B cell (primary cell): ENCODE data around the gene DRC7. TPM values are rescaled to one million over a fixed set of nuclear protein-coding genes. Genes with fewer than 3 reads are reported as not detected.

ENCODE experiments used
- ATAC-seq: fragments of 200-7000 bp; cut with Tn5 transposase; one replicate; pipeline ENCODE4 v1.10.0; 2021; ENCODE audit warnings: low read depth, mild to moderate bottlenecking, moderate number of reproducible peaks, moderate library complexity
- CTCF ChIA-PET: fragments of 350-600 bp; sonication (Branson Sonifier 250); formaldehyde crosslinking; loops from one replicate; lab custom pipeline; 2021; ENCODE audit warnings: antibody characterized with exemption, inconsistent platforms; lab: Charles Lee
- POLR2A ChIA-PET: fragments of 350-600 bp; sonication (Branson Sonifier 250); formaldehyde crosslinking; loops from one replicate; lab custom pipeline; 2021; ENCODE audit warnings: antibody characterized with exemption; lab: Charles Lee
- DNase-seq: peaks from one replicate; pipeline ENCODE4 v3.0.0; 2013
- H2AFZ ChIP-seq: 2 replicates; pipeline ENCODE4 v1.6.1; 2012; ENCODE audit warnings: mild to moderate bottlenecking, low read depth, low read length; ENCODE audit not compliant: insufficient read depth, poor library complexity, severe bottlenecking
- H3K27ac ChIP-seq, 2 donors: 1 replicate in 1 of 2; 2 replicates in 1 of 2; pipeline ENCODE4 v1.5.1; 2012 to 2013; ENCODE audit warnings: low read length in 2 of 2, mild to moderate bottlenecking in 2 of 2, moderate library complexity in 1 of 2
- H3K27me3 ChIP-seq, 4 experiments: fragments of 200-600 bp in 1 of 4; sonication (generic) in 1 of 4; replicated peaks in 1 of 4; 1 replicate in 2 of 4; 2 replicates in 2 of 4; pipeline versions ENCODE4 v1.6.1 to v1.7.0; 2013 to 2016; ENCODE audit warnings: low read length in 3 of 4, mild to moderate bottlenecking in 2 of 4, mixed read lengths in 1 of 4, moderate library complexity in 1 of 4; ENCODE audit not compliant: insufficient read depth in 4 of 4, control insufficient read depth in 3 of 4; ENCODE audit errors: control extremely low read depth in 1 of 4
- H3K36me3 ChIP-seq, 2 experiments: replicated peaks in 1 of 2; 1 replicate in 1 of 2; 2 replicates in 1 of 2; pipeline versions ENCODE4 v1.6.1 to v1.7.1; 2013; ENCODE audit warnings: low read length in 1 of 2; ENCODE audit not compliant: insufficient read depth in 2 of 2, control insufficient read depth in 1 of 2; ENCODE audit errors: control extremely low read depth in 1 of 2, extremely low read depth in 1 of 2
- H3K4me1 ChIP-seq, 2 donors: fragments of 200-600 bp in 1 of 2; sonication (generic) in 1 of 2; 1 replicate in 1 of 2; 2 replicates in 1 of 2; pipeline versions ENCODE4 v1.5.1 to v1.6.1; 2013 to 2017; ENCODE audit warnings: low read length in 2 of 2; ENCODE audit not compliant: control insufficient read depth in 2 of 2, insufficient read depth in 2 of 2
- H3K4me2 ChIP-seq: replicated peaks from 2 replicates; pipeline ENCODE3; 2012; ENCODE audit warnings: mild to moderate bottlenecking, low read depth, low read length; ENCODE audit not compliant: poor library complexity, severe bottlenecking
- H3K4me3 ChIP-seq, 5 experiments: fragments of 200-600 bp in 1 of 5; sonication (generic) in 1 of 5; 1 replicate in 3 of 5; 2 replicates in 2 of 5; pipeline versions ENCODE4 v1.5.1 to v1.7.0; 2011 to 2016; ENCODE audit warnings: low read length in 4 of 5, mild to moderate bottlenecking in 4 of 5, low read depth in 2 of 5, control low read depth in 1 of 5, moderate library complexity in 1 of 5; ENCODE audit not compliant: insufficient read depth in 1 of 5; ENCODE audit errors: control extremely low read depth in 1 of 5, extremely low read depth in 1 of 5
- H3K79me2 ChIP-seq: fragments of 200-600 bp; sonication (generic); one replicate; pipeline ENCODE4 v1.6.0; 2016; ENCODE audit warnings: low read length; ENCODE audit not compliant: control insufficient read depth, insufficient read depth
- H3K9ac ChIP-seq: fragments of 200-600 bp; sonication (generic); 2 replicates; pipeline ENCODE4 v1.6.1; 2017; ENCODE audit warnings: mild to moderate bottlenecking, low read length, moderate library complexity
- H3K9me3 ChIP-seq, 3 donors: one replicate each; pipeline versions ENCODE4 v1.6.1 to v1.7.1; 2013; ENCODE audit warnings: low read length in 2 of 3; ENCODE audit not compliant: control insufficient read depth in 2 of 3, insufficient read depth in 1 of 3; ENCODE audit errors: control extremely low read depth in 1 of 3
- H4K20me1 ChIP-seq: 2 replicates; pipeline ENCODE4 v1.6.0; 2012; ENCODE audit warnings: mild to moderate bottlenecking, low read length; ENCODE audit not compliant: insufficient read depth, control insufficient read depth, poor library complexity, severe bottlenecking
- H3K27ac Mint-ChIP-seq: one replicate; pipeline ENCODE4 v1.8.0; 2021; ENCODE audit warnings: mixed read lengths
- H3K27me3 Mint-ChIP-seq: one replicate; pipeline ENCODE4 v1.8.0; 2021; ENCODE audit warnings: mixed read lengths
- H3K4me1 Mint-ChIP-seq: one replicate; pipeline ENCODE4 v1.8.0; 2021; ENCODE audit warnings: mixed read lengths
- H3K4me3 Mint-ChIP-seq: one replicate; pipeline ENCODE4 v1.8.0; 2021; ENCODE audit warnings: mixed read lengths
- H3K9me3 Mint-ChIP-seq: one replicate; pipeline ENCODE4 v1.8.0; 2022; ENCODE audit warnings: mixed read lengths; ENCODE audit not compliant: insufficient read depth
- CTCF ChIP-seq: fragments of 200-600 bp; IDR thresholded peaks from one replicate; pipeline ENCODE4 v1.8.0; 2022; ENCODE audit warnings: antibody characterized with exemption, mild to moderate bottlenecking
- EZH2 ChIP-seq: IDR thresholded peaks from 2 replicates; pipeline ENCODE4 v1.6.1; 2012; ENCODE audit warnings: borderline replicate concordance, low read depth, mild to moderate bottlenecking, moderate library complexity, low read length; ENCODE audit not compliant: insufficient read depth, poor library complexity, severe bottlenecking
- WGBS: methylation state at CpG from one replicate; pipeline ENCODE4 v1.1.5; 2013; ENCODE audit warnings: missing lambda C conversion rate; ENCODE audit not compliant: insufficient coverage; 5-methylcytosine and 5-hydroxymethylcytosine counted together
- intact Hi-C: fragments of 100-400 bp; cut with micrococcal nuclease; formaldehyde crosslinking; loops from one replicate; pipeline ENCODE4 v1.10.0; 2022
- polyA plus RNA-seq: library from polyadenylated mRNA; depleted of rRNA; stranded (reverse); fragments of >200 nt; gene quantifications from 2 replicates; pipeline ENCODE4 v1.2.3, GENCODE V29; 2012
- total RNA-seq, 2 donors: library from RNA; stranded (reverse); fragments of 120-200 nt in 1 of 2; gene quantifications; 1 replicate in 1 of 2; 2 replicates in 1 of 2; pipeline versions ENCODE4 v1.2.3 to v1.2.4, GENCODE V29; 2013 to 2022

Gene DRC7
- total and polyA plus RNA-seq, 2 donors (not counting 1 experiment from before 2014, with no cell fraction given), result 0.12 to 0.22 TPM

GRCh38 chr16:57703416-57704010 is 8.9 kb downstream of the DRC7 start:
- Histone ChIP-seq H3K27me3 (no peaks in the 10 kb centered on the region), H3K79me2 (no peaks in the 10 kb centered on the region), H3K36me3 (no peaks in the 10 kb centered on the region), H3K4me1 (no peaks in the 10 kb centered on the region), H3K27ac (no peak overlapping the region), H4K20me1 (no peaks in the 10 kb centered on the region), H3K9ac (no peak overlapping the region), H2AFZ (no peak overlapping the region), H3K4me3 (no peak overlapping the region), H3K4me2 (no peak overlapping the region), H3K9me3 (peaks cover 0 to 3% (median 0%) of the 10 kb centered on the region in 3 donors)
- no peak for DNase-seq
- ATAC-seq, result no peak
- H3K4me3 Mint-ChIP-seq, result no peak overlapping the region
- TF ChIP-seq EZH2 (no peak), CTCF (no peak)
- no peak overlapping the region for H3K27ac Mint-ChIP-seq
- over 99% methylated on average over 6 of the region's 11 CpGs for WGBS
- intact Hi-C loops, result no loop called here
- ChIA-PET CTCF (interaction anchor here (0.9 kb wide), 1 partner anchor 9 kb away, joined by 3 read pairs; the partner anchor contains the start of gene DRC7), POLR2A (no interaction called here)
- no peaks in the 10 kb centered on the region for H3K4me1 Mint-ChIP-seq
- H3K27me3 Mint-ChIP-seq, result peaks cover 15% of the 10 kb centered on the region
- no peaks in the 10 kb centered on the region for H3K9me3 Mint-ChIP-seq
